Pancreas (tissue), 10 donors: Measurements from ENCODE around the gene HSP90AA1. TPM values are rescaled to one million over a fixed set of nuclear protein-coding genes. Genes with fewer than 3 reads are reported as not detected.

ENCODE experiments used
- ATAC-seq, 4 donors: fragments of 200-7000 bp; cut with Tn5 transposase; one replicate each; pipeline versions ENCODE4 v1.8.0 to v1.9.1; 2020; ENCODE audit warnings: mild to moderate bottlenecking in 4 of 4, moderate library complexity in 4 of 4
- DNase-seq, 6 donors: peaks; one replicate each; pipeline ENCODE4 v3.0.0-alpha.2; 2020
- FAIRE-seq: peaks from 2 replicates; lab custom pipeline; 2012; peaks lifted over from hg19 to GRCh38; lab: Jason Lieb, UNC
- H3K27ac ChIP-seq, 4 donors: fragments of 200-600 bp; sonication (generic); 1 replicate in 3 of 4; 2 replicates in 1 of 4; pipeline versions ENCODE4 v1.5.0 to v1.8.0; 2020
- H3K27me3 ChIP-seq, 4 donors: fragments of 200-600 bp; one replicate each; pipeline ENCODE4 v1.8.0; 2021
- H3K36me3 ChIP-seq, 3 donors: fragments of 200-600 bp; sonication (generic) in 1 of 3; one replicate each; pipeline versions ENCODE4 v1.5.0 to v1.8.0; 2020 to 2021
- H3K4me1 ChIP-seq, 3 donors: fragments of 200-600 bp; one replicate each; pipeline ENCODE4 v1.8.0; 2021
- H3K4me3 ChIP-seq, 4 donors: fragments of 200-600 bp; sonication (generic) in 2 of 4; one replicate each; pipeline versions ENCODE4 v1.5.0 to v1.8.0; 2020 to 2021
- H3K9me3 ChIP-seq, 4 donors: fragments of 200-600 bp; one replicate each; pipeline ENCODE4 v1.8.0; 2021
- WGBS, 2 donors: extraction: QIAGEN DNeasy Blood & Tissue Kit; methylation state at CpG; one replicate each; pipeline ENCODE4 v1.1.7; 2013; 5-methylcytosine and 5-hydroxymethylcytosine counted together
- intact Hi-C, 3 donors: fragments of 100-400 bp; cut with DNase I; formaldehyde crosslinking; loops; one replicate each; pipeline versions ENCODE4 v1.11.1 to v1.14.2; 2022
- polyA plus RNA-seq, 2 donors: library from polyadenylated mRNA; stranded (reverse); fragments of 200-250 nt; gene quantifications; one replicate each; pipeline ENCODE4 v1.2.3, GENCODE V29; 2013
- total RNA-seq, 6 donors: library from RNA; stranded (reverse); fragmentation: NEBNext Ultra II Directional in 4 of 6; extraction: Animal tissue kit (Norgen Biotek cat#: 25700) in 4 of 6; gene quantifications; one replicate each; pipeline versions ENCODE4 v1.2.1 to v1.2.4, GENCODE V29; 2021 to 2023
- TF ChIP-seq, protein P1 (sequence below), 4 donors: fragments of 200-600 bp; sonication (generic) in 3 of 4; IDR thresholded peaks; one replicate each; pipeline versions ENCODE4 v1.5.0 to v1.8.0; 2021; ENCODE audit warnings: antibody characterized with exemption in 4 of 4
- donor health status: healthy with polysubstance abuse.
- donor health status: DM: no; HTN: no; CAD: no; lungs with moderate emphysema.
- donor health status: DM: no; HTN: no; CAD: no.
- donor health status: control.
- donor health status: control.
- donor health status: Bipolar disorder and iron deficiency.
- donor health status: DM: yes; HTN: yes; CAD: no.
- donor health status: DM: no; HTN: no; CAD: no.
- donor health status: DM: no; HTN: no; CAD: no.
- donor health status: DM: yes; HTN: yes; CAD: no.

Gene HSP90AA1
- total and polyA plus RNA-seq, 8 donors, result 106 to 393 (median 136) TPM

DNA sequence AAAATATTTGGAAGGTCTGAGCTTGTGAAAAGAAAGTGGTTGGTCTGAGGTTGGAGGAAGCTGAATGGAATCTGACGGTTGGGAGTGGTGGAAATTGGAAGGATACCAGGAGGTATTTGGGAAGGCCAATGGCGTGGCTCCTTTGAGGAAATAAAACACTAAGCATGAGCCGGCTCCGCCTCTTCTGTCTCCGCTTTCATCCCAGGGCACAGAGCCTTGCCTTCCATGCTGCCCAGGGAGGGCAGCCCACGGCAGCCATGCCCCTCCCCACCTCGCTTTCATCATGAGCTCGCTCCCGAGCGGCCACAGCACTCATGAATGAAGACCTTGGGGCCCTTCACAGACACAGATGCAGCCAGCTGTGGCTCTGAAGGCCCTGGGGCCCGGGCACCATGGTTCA, 36.2 kb downstream of the HSP90AA1 start:
- peaks cover 3 to 53% (median 29%) of the 10 kb centered on the region in 3 donors for H3K36me3 ChIP-seq
- no peak for ATAC-seq
- no peak overlapping the region for H3K27ac ChIP-seq

GRCh38 chr14:102050026-102050405, 36.8 kb downstream of the HSP90AA1 start:
- no peaks in the 10 kb centered on the region for H3K9me3 ChIP-seq
- no peak for DNase-seq
- no peak for FAIRE-seq
- H3K36me3 ChIP-seq, result peaks cover 3 to 59% (median 30%) of the 10 kb centered on the region in 3 donors
- H3K27me3 ChIP-seq, result no peaks in the 10 kb centered on the region
- no peak for ATAC-seq
- 92 to 94% methylated on average over 12 of the region's 12 CpGs for WGBS, 2 donors
- H3K4me1 ChIP-seq, result peaks cover 0 to 3% (median 0%) of the 10 kb centered on the region in 3 donors
- no peak overlapping the region for H3K4me3 ChIP-seq
- intact Hi-C loops, result no loop called here
- H3K27ac ChIP-seq, result no peak overlapping the region
- TF ChIP-seq, protein P1, sequence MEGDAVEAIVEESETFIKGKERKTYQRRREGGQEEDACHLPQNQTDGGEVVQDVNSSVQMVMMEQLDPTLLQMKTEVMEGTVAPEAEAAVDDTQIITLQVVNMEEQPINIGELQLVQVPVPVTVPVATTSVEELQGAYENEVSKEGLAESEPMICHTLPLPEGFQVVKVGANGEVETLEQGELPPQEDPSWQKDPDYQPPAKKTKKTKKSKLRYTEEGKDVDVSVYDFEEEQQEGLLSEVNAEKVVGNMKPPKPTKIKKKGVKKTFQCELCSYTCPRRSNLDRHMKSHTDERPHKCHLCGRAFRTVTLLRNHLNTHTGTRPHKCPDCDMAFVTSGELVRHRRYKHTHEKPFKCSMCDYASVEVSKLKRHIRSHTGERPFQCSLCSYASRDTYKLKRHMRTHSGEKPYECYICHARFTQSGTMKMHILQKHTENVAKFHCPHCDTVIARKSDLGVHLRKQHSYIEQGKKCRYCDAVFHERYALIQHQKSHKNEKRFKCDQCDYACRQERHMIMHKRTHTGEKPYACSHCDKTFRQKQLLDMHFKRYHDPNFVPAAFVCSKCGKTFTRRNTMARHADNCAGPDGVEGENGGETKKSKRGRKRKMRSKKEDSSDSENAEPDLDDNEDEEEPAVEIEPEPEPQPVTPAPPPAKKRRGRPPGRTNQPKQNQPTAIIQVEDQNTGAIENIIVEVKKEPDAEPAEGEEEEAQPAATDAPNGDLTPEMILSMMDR (IDR thresholded peaks at IDR 0.05), result no peak

More for the DNA sequence above, 36.2 kb downstream of the HSP90AA1 start:
- FAIRE-seq (no peak), DNase-seq (no peak)
- peaks cover 0 to 3% (median 0%) of the 10 kb centered on the region in 3 donors for H3K4me1 ChIP-seq
- intact Hi-C loops, result no loop called here
- no peak overlapping the region for H3K4me3 ChIP-seq
- no peaks in the 10 kb centered on the region for H3K9me3 ChIP-seq
- H3K27me3 ChIP-seq, result no peaks in the 10 kb centered on the region
- WGBS, 2 donors, result 89 to 93% methylated on average over 11 of the region's 11 CpGs
- TF ChIP-seq, protein P1 (IDR thresholded peaks at IDR 0.05), result no peak

GRCh38 chr14:102049258-102050025, 37.4 kb downstream of the HSP90AA1 start:
- no peak for FAIRE-seq
- no peak overlapping the region for H3K27ac ChIP-seq
- intact Hi-C loops, result loop anchor here in 2 of 3 donors (5.0 kb wide), 2 partner anchors 43 to 48 kb away; no protein-coding TSS in a partner anchor
- TF ChIP-seq, protein P1 (IDR thresholded peaks at IDR 0.05), result no peak
- H3K9me3 ChIP-seq, result no peaks in the 10 kb centered on the region
- H3K4me1 ChIP-seq, result peaks cover 0 to 3% (median 0%) of the 10 kb centered on the region in 3 donors
- no peak overlapping the region for H3K4me3 ChIP-seq
- no peak for DNase-seq
- 91 to 92% methylated on average over 25 of the region's 25 CpGs for WGBS, 2 donors
- no peaks in the 10 kb centered on the region for H3K27me3 ChIP-seq
- ATAC-seq, result no peak
- peaks cover 3 to 65% (median 36%) of the 10 kb centered on the region in 3 donors for H3K36me3 ChIP-seq

GRCh38 chr14:102047808-102048540, 38.9 kb downstream of the HSP90AA1 start:
- peaks cover 3 to 77% (median 44%) of the 10 kb centered on the region in 3 donors for H3K36me3 ChIP-seq
- DNase-seq, result no peak
- intact Hi-C loops, result loop anchor here in 2 of 3 donors (5.0 kb wide), 2 partner anchors 44 to 49 kb away; no protein-coding TSS in a partner anchor
- no peak for FAIRE-seq
- peaks cover 0 to 3% (median 0%) of the 10 kb centered on the region in 3 donors for H3K4me1 ChIP-seq
- ATAC-seq, result no peak
- 90 to 93% methylated on average over 33 of the region's 33 CpGs for WGBS, 2 donors
- no peaks in the 10 kb centered on the region for H3K27me3 ChIP-seq
- TF ChIP-seq, protein P1 (IDR thresholded peaks at IDR 0.05), result no peak
- no peak overlapping the region for H3K27ac ChIP-seq
- no peaks in the 10 kb centered on the region for H3K9me3 ChIP-seq
- H3K4me3 ChIP-seq, result no peak overlapping the region
